NOMO-1 (cell line): ENCODE data around the gene GTF2B.
"Not testable (repeated sequence)": the region's sequence is repeated elsewhere in the genome, so short reads cannot be mapped to it uniquely, and the experiment has no call there.

Experiments
- DNase-seq, 2 experiments: peaks; one replicate each; lab custom pipeline; 2025; ENCODE audit not compliant: unreplicated experiment in 2 of 2; lab: John Stamatoyannopoulos, UW

GTF2B gene, protein sequence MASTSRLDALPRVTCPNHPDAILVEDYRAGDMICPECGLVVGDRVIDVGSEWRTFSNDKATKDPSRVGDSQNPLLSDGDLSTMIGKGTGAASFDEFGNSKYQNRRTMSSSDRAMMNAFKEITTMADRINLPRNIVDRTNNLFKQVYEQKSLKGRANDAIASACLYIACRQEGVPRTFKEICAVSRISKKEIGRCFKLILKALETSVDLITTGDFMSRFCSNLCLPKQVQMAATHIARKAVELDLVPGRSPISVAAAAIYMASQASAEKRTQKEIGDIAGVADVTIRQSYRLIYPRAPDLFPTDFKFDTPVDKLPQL

DNA sequence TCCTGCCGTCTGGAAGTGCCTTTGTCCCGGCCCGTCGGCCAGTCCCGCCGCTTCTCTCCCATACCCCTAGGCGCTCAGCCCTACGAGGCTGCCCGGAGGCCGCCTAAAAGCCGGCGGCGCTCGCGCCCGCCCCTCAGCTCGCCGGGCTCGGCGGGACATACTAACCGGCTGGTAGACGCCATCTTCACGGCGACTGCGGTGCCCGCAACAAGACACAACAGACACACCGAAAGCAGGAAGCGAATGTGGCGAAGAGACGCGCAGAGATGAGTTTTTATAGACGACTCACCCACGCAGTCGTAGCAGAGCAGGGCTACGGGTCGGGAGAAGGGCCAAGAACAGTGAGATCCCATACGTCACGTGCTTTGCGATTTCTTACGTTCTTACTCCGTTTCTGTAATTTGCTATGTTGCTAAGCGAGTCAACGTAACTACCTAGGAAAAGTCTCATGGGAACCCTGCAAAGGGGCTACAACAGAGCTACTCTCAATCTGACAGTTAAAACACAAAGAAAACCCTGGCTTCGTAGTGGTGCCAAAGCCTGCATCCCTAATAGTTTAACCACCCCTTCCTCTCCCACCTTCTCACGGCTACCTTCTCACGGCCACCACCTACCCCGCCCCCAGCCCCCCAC, at the start of gene GTF2B:
Gene GTF2B, minus strand, starts transcription at position 250 of the 633 bp plus-strand sequence. Its CDS starts 68 bp downstream, at position 182.
- peak; percentile 95 to 96 for DNase-seq

- not testable (repeated sequence) for DNase-seq
These were observed 47.2 kb upstream of the GTF2B start for GRCh38 chr1:88938528-88938927.

DNA sequence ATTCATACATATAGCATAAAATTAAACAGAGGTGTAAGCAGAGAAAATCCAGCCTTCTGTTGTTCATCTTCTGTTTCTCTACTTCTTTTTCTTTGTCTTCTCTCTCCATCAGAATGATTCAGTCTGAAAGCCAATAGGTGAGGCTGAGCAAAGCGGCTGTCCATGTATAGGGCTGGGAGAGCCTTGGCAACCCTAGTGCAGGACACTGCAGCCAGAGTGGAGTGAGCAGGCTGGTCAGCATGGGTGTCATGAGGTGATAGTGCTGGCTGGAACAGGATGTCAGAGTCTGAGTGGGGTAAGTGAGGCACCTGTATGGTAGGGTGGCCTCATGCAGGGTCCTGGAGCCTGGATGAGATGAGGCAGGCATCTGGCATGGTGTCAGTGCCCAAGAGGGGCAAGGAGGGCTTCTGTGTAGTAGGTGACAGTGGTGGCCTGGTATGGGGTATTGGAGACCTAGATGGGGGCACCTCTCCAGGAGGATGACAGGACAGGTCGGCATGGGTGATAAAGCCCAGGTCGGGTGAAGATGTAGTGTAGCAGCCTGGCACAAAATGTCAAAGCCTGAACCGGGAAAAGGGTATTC, 45.5 kb upstream of the GTF2B start:
- DNase-seq: no peak

DNA sequence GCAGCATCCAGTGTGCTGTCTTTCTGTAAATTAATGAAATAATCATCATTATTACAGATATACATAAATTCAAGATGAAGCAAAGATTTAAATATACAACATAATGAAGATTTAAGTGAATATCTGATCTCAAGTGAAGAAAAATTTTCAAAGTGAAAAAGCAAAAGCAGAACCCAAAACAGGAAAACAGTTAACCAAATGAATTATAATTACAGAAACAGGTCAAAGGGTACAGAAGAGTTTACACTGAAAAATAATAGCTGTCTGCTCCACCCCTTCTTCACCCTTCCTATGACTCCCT, 44.8 kb upstream of the GTF2B start:
- DNase-seq: no peak

DNA sequence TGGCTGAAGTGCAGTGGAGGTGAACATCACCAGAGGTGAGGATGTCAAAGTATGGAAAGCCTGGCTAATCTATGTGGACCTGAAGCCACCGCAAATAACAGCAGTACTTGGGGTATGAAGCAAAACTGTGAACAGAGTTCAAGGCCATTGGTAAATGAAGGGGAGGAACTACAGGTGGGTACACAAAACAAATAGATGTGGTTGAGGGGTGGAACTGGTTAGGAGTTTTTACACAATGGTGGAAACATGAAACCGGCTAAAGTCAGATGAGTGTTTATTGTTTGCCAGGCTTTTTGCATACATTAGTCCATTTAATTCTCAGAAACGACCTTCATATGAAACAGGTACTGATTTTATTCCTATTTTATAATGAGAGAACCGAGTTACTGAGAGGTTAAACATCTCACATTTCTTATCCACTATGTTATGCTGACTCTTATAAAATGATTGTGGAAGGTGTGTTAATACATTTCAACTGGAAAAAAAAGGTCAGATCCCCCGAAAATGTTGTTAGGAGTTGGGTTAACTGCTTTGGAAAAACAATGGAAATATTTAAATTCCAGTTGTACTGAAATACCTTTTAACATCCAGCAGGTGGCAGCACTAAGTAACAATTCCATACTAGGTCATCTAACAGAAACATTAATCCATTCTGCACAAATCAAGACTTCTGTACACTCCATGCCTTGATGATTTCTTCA, 44.3 kb upstream of the GTF2B start:
- DNase-seq: peak in 1 of 2 experiments; percentile 38

- DNase-seq: not testable (repeated sequence)
These were observed 38.8 kb upstream of the GTF2B start for GRCh38 chr1:88930176-88930575.

DNA sequence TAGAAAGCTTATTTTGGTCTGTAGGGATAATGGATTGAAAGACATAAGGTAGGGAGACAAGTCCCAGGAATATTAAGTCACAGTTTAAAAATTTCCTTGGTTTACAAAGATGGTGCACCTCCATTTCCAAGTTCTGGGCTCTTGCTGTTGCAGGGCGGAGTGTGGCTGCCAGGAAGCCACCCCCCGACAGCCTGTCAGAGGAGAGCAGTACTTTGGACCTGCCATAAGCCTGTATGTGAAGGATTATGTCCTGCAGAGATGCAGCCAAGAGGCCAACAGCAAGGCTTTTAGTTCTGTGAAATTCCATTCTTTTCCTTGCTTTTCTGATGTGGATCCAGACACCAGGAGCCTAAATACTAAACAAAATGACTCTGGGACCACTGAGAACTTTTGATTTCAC, 31.9 kb upstream of the GTF2B start:
- DNase-seq: no peak

DNA sequence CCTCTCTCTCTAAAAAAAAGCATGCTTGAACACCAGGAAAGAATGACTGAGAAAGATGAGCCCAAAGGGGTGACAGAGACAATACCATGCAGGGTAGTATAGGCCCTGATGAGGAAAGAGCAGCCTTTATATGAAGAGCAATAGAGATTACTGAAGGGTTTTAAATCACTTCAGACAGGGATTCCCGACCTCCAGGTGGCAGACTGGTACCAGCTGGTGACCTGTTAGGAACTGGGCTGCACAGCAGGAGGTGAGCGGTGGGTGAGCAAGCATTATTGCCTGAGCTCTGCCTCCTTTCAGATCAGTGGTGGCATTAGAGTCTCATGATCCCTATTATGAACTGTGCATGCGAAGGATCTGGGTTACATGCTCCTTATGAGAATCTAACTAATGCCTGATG, 30.8 kb upstream of the GTF2B start:
- no peak for DNase-seq

DNA sequence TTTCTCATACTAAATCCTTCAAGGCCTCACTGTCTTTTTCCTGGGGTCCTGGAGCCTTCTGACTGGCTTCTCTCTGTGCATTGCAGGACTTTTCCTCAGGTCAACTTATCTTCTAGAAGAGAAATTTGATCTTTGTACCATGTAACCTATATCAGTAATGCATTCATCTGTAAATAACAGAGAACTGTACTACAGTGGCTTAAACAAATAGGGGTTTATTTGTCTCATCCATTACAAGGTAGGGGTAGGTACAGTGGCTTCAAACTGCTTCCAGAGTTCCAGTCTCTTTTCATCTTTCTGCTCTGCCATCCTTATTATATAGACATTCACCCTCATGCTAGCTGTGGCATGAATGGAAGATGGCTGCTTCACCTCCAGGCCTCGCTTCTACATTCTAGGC, 29.5 kb upstream of the GTF2B start:
- DNase-seq: no peak

- DNase-seq: no peak
These were observed 26.1 kb upstream of the GTF2B start for GRCh38 chr1:88917321-88918025.

GRCh38 chr1:88916883-88917282, 25.5 kb upstream of the GTF2B start:
- DNase-seq: no peak

DNA sequence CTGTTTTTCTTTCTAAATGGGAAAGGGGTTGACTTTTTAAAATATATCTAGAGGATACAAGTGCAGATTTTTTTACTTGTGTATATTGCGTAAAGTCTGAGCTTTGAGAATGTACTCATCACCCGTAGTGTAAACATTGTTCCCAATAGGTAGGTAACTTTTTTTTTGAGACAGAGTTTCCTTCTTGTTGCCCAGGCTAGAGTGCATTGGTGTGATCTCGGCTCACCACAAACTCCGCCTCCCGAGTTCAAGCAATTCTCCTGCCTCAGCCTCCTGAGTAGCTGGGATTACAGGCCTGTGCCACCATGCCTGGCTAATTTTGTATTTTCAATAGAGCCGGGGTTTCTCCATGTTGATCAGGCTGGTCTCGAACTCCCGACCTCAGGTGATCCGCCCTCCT, 20.4 kb upstream of the GTF2B start:
- not testable (repeated sequence) for DNase-seq

DNA sequence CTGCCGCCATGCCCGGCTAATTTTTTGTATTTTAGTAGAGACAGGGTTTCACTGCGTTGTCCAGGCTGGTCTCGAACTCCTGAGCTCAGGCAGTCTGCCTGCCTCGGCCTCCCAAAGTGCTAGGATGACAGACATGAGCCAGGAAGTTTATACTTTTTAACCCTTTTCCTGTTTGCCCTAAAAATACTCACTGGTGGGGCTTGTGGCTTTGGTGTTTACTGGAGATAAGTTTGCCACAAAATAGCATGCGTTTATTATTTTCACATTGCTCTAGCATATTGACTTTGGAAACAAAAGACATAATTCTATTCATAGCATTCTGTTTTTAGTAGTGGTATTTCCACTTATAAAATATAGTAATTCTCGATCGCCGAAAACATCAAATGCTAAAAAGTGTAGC, 19.8 kb upstream of the GTF2B start:
- DNase-seq: no peak

- no peak for DNase-seq
These were observed 19.0 kb upstream of the GTF2B start for GRCh38 chr1:88910401-88910800.

- no peak for DNase-seq
These were observed 9.5 kb upstream of the GTF2B start for GRCh38 chr1:88900883-88901282.

DNA sequence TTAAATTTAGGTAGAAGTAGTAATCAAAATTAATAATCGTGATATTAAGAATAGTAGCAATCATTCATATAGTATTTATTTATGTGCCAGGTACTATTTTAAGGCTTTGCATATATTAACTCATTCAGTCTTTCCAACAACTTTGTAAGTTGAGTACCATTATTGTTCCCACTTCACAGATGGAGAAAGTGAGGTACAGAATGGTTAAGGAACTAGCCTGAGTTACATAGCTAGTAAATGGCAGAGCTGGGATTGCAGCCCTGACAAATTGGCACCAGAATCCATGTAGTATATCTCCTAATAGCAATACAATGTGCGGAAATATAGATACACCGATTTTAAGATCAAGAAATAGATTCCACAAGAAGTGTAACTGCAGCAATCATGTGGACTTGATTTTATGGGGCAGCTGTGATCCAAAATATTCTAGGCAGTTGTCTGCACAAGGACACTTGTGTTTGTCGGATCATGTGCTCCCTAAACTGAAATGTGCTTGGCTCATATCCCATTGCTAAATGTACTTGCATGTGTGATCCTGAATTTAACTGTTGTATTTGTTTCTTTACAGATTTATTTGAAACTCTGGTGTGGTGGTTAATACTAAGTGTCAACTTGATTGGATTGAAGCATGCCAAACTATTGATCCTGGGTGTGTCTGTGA, 5.8 kb upstream of the GTF2B start:
- no peak for DNase-seq

DNA sequence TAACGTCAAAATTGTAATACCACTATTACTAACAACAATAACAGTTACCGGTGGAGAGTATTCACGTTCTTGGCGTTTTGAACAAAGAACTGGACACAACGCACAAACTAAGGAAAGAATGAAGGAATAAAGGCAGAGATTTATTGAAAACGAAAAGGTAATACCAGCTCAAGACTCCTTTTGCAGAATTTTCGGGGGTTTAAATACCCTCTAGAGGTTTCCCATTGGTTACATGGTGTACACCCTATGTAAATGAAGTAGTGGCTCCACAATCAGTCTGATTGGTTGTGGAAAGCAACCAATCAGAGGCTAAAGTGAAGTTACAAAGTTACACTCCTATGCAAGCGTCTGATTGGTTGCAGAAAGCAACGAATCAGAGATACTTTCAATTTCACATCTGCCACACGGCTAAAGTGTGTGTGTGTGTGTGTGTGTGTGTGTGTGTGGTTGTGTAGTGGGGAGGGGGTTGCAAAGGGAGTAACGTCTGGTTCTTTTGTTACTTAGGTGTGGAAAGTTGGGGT, 1.1 kb upstream of the GTF2B start:
- DNase-seq: peak in 1 of 2 experiments; percentile 30

GRCh38 chr1:88891951-88892340, 579 bp upstream of the GTF2B start:
- DNase-seq: peak in 1 of 2 experiments; percentile 18

- peak in 1 of 2 experiments; percentile 33 for DNase-seq
These were observed 513 bp downstream of the GTF2B start for GRCh38 chr1:88890791-88891317.

DNA sequence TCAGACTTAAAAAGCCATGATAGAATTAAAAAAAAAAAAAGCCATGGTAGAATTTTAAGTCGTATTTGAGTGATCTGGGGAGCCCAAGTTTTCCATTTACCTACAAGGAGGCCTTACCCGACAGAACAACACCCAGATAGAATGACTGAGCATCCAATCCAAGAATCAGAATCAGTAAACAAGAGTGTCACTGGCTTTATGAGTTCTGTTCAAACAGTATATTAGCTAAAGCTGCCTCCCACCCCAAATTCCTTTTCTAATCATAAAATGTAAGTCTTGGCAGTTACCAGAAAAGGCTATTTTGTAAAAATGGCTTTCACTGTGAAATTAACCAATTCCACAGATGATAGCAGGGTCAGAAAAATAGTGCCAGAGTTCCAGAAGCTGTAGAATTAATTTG, 1.2 kb downstream of the GTF2B start:
- DNase-seq: no peak
